ENCODE data around the gene PRPSAP1.
A peak's percentile ranks its signal among the peaks of the same experiment; 100 is the strongest.

The PRPSAP1 gene

DNA sequence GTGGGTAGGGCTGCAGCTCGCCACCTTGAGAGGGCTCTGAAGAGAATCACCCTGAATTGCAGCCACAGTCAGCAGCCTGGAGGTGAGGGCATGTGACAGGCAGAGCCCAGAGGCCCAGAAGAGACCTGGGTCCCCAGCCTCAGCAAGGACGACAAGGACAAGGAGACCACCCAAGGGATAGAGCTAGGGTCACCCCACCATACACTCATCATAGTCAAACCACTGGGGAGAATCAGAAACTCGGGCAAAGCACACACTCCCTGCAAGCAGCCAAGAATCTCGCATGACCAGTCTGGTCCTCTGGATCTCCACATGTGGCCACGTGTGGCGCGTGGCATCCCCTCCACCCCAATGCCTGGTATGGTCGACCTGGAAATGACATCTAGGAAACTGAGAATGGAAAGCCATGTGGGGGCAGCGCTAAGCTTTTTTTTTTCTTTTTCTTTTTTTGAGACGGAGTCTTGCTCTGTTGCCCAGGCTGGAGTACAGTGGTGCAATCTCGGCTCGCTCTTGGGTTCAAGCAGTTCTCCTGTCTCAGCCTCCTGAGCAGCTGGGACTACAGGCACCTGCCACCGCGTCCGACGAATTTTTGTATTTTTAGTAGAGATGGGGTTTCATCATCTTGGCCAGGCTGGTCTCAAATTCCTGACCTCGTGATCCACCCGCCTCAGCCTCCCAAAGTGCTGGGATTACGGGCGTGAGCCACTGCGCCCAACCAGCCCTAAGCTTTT is 26.1 kb upstream of the PRPSAP1 start:
- no peak overlapping the region for H3K27ac ChIP-seq
- TF ChIP-seq, protein P1, sequence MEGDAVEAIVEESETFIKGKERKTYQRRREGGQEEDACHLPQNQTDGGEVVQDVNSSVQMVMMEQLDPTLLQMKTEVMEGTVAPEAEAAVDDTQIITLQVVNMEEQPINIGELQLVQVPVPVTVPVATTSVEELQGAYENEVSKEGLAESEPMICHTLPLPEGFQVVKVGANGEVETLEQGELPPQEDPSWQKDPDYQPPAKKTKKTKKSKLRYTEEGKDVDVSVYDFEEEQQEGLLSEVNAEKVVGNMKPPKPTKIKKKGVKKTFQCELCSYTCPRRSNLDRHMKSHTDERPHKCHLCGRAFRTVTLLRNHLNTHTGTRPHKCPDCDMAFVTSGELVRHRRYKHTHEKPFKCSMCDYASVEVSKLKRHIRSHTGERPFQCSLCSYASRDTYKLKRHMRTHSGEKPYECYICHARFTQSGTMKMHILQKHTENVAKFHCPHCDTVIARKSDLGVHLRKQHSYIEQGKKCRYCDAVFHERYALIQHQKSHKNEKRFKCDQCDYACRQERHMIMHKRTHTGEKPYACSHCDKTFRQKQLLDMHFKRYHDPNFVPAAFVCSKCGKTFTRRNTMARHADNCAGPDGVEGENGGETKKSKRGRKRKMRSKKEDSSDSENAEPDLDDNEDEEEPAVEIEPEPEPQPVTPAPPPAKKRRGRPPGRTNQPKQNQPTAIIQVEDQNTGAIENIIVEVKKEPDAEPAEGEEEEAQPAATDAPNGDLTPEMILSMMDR (IDR thresholded peaks at IDR 0.05; ENCODE audit: low read depth, low read length, missing control alignments): no peak
- in situ Hi-C loops (cut with HindIII; ENCODE audit: low pct_ligation_motif_present, low sequenced_read_pairs): no loop called here

DNA sequence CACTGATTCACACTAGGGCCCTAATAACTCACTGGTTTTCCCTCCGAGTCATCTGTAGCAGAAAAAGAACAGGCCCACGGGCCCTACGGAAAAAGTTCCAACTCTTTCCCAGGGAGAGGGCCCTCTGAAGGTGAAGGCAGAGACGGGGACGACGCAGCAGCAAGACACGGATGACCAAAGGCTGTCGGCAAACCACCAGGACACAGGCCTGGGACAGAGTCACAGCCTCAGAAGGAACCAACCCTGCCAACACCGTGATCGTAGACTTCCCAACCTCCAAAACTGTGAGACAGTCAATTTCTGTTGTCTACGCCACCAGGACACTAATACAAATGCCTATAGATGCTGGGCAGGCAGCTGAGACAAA is 25.5 kb upstream of the PRPSAP1 start:
- in situ Hi-C loops (cut with HindIII; ENCODE audit: low pct_ligation_motif_present, low sequenced_read_pairs): no loop called here

More for the DNA sequence above, 26.1 kb upstream of the PRPSAP1 start:
- DNase-seq: no peak
- no peak overlapping the region for H3K4me3 ChIP-seq (ENCODE audit: low read depth, low read length)
- H3K36me3 ChIP-seq (replicated peaks): no peaks in the 10 kb centered on the region
- H3K27me3 ChIP-seq (replicated peaks): no peaks in the 10 kb centered on the region

DNA sequence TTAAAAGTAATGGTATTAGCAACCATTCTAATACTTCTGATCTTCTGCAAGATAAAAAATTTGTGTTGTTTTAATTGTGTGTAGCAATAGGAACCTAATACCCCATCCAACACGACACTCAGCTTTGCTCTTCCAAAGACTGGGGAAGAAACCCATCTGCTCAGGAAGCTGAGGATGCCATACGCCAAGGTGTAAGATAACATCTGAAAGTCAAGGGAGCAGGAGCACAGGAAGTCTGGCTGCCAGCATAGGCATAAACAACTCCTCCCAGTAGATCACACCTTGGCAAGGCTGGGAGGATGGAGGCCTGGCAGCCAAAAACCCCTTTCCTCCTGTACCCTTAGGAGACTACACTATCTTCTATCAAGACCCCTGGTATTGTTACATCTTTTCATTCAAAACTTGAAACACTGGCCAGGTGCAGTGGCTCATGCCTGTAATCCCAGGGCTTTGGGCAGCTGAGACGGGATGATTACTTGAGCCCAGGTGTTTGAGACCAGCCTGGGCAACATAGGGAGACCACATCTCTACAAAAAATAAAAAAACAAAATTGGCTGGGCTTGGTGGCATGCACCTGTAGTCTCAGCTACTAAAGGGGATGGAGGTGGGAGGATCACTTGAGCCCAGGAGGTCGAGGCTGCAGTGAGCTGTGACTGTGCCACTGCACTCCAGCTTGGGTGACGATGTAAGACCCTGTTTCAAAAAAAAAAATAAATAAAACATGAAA is 25.0 kb upstream of the PRPSAP1 start:
- TF ChIP-seq, protein P1 (IDR thresholded peaks at IDR 0.05; ENCODE audit: low read depth, low read length, missing control alignments): no peak
- no peak for DNase-seq
- H3K36me3 ChIP-seq (replicated peaks): no peaks in the 10 kb centered on the region
- no peak overlapping the region for H3K27ac ChIP-seq
- in situ Hi-C loops (cut with HindIII; ENCODE audit: low pct_ligation_motif_present, low sequenced_read_pairs): no loop called here
- no peak overlapping the region for H3K4me3 ChIP-seq (ENCODE audit: low read depth, low read length)
- no peaks in the 10 kb centered on the region for H3K27me3 ChIP-seq (replicated peaks)

More for the DNA sequence above, 25.5 kb upstream of the PRPSAP1 start:
- no peaks in the 10 kb centered on the region for H3K27me3 ChIP-seq (replicated peaks)
- no peak overlapping the region for H3K27ac ChIP-seq
- no peak overlapping the region for H3K4me3 ChIP-seq (ENCODE audit: low read depth, low read length)
- TF ChIP-seq, protein P1 (IDR thresholded peaks at IDR 0.05; ENCODE audit: low read depth, low read length, missing control alignments): no peak
- no peaks in the 10 kb centered on the region for H3K36me3 ChIP-seq (replicated peaks)
- DNase-seq: no peak

DNA sequence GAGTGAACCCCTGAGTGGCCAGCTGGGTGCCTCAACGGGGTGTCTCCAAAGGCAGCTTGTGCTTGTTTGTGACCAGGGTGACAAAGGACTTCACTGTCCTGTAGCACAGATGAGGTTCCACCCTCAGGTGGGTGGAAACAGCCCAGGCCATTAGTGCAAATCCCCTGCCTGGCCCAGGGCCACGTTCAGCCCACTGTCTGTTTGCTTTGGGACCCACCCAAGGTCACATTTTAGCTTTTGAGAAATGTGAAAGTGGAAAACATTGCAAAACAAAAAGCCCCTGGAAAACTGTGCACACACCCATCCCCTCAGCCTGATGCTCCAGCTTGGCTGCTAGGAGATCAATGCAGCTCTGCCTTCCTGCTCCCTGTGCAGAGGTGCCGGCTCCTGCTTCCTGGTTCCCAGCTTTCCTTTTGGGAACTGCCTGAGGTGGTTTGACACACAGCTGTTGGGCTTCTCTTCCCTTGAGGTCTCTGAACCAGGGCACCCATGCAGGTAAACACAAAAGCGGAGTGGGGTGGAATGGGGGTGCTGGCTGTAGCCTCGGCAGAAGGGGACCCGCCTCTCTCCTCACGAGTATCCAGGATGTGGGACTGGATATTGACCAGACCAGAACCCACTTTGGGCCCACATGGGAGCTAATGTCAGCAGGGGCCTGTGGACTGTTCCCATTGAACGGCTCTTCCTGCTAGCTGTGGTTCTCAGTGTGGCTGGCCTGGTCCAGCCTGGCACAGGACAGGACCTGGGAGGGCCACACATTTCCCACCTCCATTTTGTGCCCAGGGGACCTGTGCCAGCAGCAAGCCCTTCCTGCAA is 22.8 kb upstream of the PRPSAP1 start:
- no peak for DNase-seq
- Histone ChIP-seq H3K4me3 (ENCODE audit: low read depth, low read length) (no peak overlapping the region), H3K27ac (peak overlapping the region; percentile 43), H3K36me3 (replicated peaks) (no peaks in the 10 kb centered on the region), H3K27me3 (replicated peaks) (no peaks in the 10 kb centered on the region)
- TF ChIP-seq, protein P1 (IDR thresholded peaks at IDR 0.05; ENCODE audit: low read depth, low read length, missing control alignments): no peak
- in situ Hi-C loops (cut with HindIII; ENCODE audit: low pct_ligation_motif_present, low sequenced_read_pairs): no loop called here

DNA sequence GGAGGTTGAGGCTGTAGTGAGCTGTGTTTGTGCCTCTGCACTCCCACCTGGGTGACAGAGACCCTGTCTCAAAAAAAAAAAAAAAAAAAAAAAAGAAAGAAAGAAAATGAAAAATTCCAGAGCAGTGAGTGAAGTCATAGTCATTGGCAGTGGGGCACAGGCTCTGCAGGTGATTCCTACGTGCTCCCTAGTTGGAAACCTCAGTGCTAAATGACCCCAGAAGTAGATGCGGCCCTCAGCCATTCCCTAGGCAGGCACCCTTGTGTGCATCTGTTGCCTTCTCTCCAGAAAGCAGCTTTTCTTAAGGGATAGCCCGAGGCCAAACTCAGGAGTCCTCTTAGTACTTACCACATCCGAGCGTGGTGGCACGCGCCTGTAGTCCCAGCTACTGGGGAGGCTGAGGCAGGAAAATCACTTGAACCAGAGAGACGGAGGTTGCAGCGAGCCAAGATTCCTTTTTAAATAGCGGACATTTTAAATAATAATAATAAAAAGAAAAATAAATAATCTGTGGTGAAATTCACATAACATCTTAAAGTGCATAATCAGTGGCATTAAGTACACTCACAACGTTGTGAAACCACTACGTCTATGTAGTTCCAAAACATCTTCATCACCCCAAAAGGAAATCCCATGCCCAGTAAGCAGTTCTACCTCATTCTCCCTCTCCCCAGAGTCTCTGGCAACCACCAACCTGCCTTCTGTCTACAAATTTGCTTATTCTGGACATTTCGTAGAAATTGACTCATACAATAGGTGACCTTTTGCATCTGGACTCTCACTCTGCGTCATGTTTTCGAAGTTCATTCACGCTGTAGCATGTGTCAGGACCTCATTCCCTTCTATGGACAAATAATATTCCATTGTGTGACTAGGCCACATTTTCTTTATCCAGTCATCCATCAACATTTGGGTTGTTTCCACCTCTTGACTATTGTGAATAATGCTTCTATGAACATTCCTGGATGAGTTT is 18.2 kb upstream of the PRPSAP1 start:
- no peak overlapping the region for H3K4me3 ChIP-seq (ENCODE audit: low read depth, low read length)
- H3K27ac ChIP-seq: peak overlapping the region; percentile 100
- H3K27me3 ChIP-seq (replicated peaks): no peaks in the 10 kb centered on the region
- DNase-seq: peak; percentile 99
- no peaks in the 10 kb centered on the region for H3K36me3 ChIP-seq (replicated peaks)
- in situ Hi-C loops (cut with HindIII; ENCODE audit: low pct_ligation_motif_present, low sequenced_read_pairs): no loop called here
- TF ChIP-seq, protein P1 (IDR thresholded peaks at IDR 0.05; ENCODE audit: low read depth, low read length, missing control alignments): no peak
